Osteocyte (in vitro differentiated cells): ENCODE measurements around the gene TBC1D16. TPM values are rescaled to one million over a fixed set of nuclear protein-coding genes. Genes with fewer than 3 reads are reported as not detected.

Experiments used
- DNase-seq: peaks from one replicate; pipeline ENCODE4 v3.0.0; 2021; ENCODE audit warnings: mixed read lengths; ENCODE audit not compliant: unreplicated experiment; ENCODE audit errors: extremely low spot score
- H3K27ac Mint-ChIP-seq: one replicate; pipeline ENCODE4 v1.8.0; 2021; ENCODE audit warnings: mild to moderate bottlenecking, mixed read lengths; ENCODE audit not compliant: unreplicated experiment
- H3K27me3 Mint-ChIP-seq: one replicate; pipeline ENCODE4 v1.8.0; 2021; ENCODE audit warnings: mixed read lengths; ENCODE audit not compliant: unreplicated experiment
- H3K36me3 Mint-ChIP-seq: one replicate; pipeline ENCODE4 v1.8.0; 2021; ENCODE audit warnings: mixed read lengths; ENCODE audit not compliant: unreplicated experiment
- H3K4me1 Mint-ChIP-seq: one replicate; pipeline ENCODE4 v1.8.0; 2021; ENCODE audit warnings: mixed read lengths; ENCODE audit not compliant: unreplicated experiment
- H3K4me3 Mint-ChIP-seq: one replicate; pipeline ENCODE4 v1.8.0; 2021; ENCODE audit warnings: mild to moderate bottlenecking, moderate library complexity, mixed read lengths; ENCODE audit not compliant: unreplicated experiment
- H3K9me3 Mint-ChIP-seq: one replicate; pipeline ENCODE4 v1.8.0; 2021; ENCODE audit warnings: mixed read lengths; ENCODE audit not compliant: unreplicated experiment
- CTCF ChIP-seq: fragments of 200-600 bp; sonication (generic); IDR thresholded peaks from 2 replicates; pipeline ENCODE4 v1.5.0; 2021; ENCODE audit warnings: antibody characterized with exemption, mild to moderate bottlenecking, moderate library complexity
- total RNA-seq: library from RNA; stranded (reverse); gene quantifications from 2 replicates; pipeline ENCODE4 v1.2.1, GENCODE V29; 2021

TBC1D16 gene
- total RNA-seq, 1 donor from 2014 or later, result 45.9 TPM

GRCh38 chr17:80025796-80026195, 9.9 kb downstream of the TBC1D16 start:
- H3K4me1 Mint-ChIP-seq, result peaks cover 29% of the 10 kb centered on the region
- no peaks in the 10 kb centered on the region for H3K9me3 Mint-ChIP-seq
- TF ChIP-seq CTCF, result no peak
- H3K27me3 Mint-ChIP-seq, result no peaks in the 10 kb centered on the region
- H3K4me3 Mint-ChIP-seq, result no peak overlapping the region
- no peak overlapping the region for H3K27ac Mint-ChIP-seq
- DNase-seq, result no peak
- no peaks in the 10 kb centered on the region for H3K36me3 Mint-ChIP-seq

- DNase-seq, result no peak
- Mint-ChIP-seq H3K4me1 (peaks cover 29% of the 10 kb centered on the region), H3K4me3 (no peak overlapping the region), H3K27ac (no peak overlapping the region), H3K36me3 (no peaks in the 10 kb centered on the region), H3K9me3 (no peaks in the 10 kb centered on the region), H3K27me3 (no peaks in the 10 kb centered on the region)
- no peak for TF ChIP-seq CTCF
Measured at GRCh38 chr17:80025140-80025539, 10.5 kb downstream of the TBC1D16 start.

GRCh38 chr17:80024206-80024972, 11.3 kb downstream of the TBC1D16 start:
- H3K27me3 Mint-ChIP-seq, result no peaks in the 10 kb centered on the region
- no peak for DNase-seq
- no peaks in the 10 kb centered on the region for H3K36me3 Mint-ChIP-seq
- no peak for TF ChIP-seq CTCF
- peaks cover 21% of the 10 kb centered on the region for H3K4me1 Mint-ChIP-seq
- H3K27ac Mint-ChIP-seq, result no peak overlapping the region
- H3K9me3 Mint-ChIP-seq, result no peaks in the 10 kb centered on the region
- no peak overlapping the region for H3K4me3 Mint-ChIP-seq

- Mint-ChIP-seq H3K4me3 (no peak overlapping the region), H3K4me1 (peaks cover 14% of the 10 kb centered on the region), H3K9me3 (no peaks in the 10 kb centered on the region), H3K27me3 (no peaks in the 10 kb centered on the region), H3K27ac (no peak overlapping the region), H3K36me3 (no peaks in the 10 kb centered on the region)
- no peak for DNase-seq
- no peak for TF ChIP-seq CTCF
Measured at GRCh38 chr17:80023481-80024205, 12.0 kb downstream of the TBC1D16 start.

GRCh38 chr17:80021600-80021999, 14.1 kb downstream of the TBC1D16 start:
- TF ChIP-seq CTCF, result no peak
- Mint-ChIP-seq H3K27me3 (no peaks in the 10 kb centered on the region), H3K27ac (no peak overlapping the region), H3K36me3 (no peaks in the 10 kb centered on the region), H3K9me3 (no peaks in the 10 kb centered on the region), H3K4me1 (peaks cover 4% of the 10 kb centered on the region), H3K4me3 (no peak overlapping the region)
- DNase-seq, result no peak
